ENCODE results near the gene SEC61B. TPM values are rescaled to one million over a fixed set of nuclear protein-coding genes. Genes with fewer than 3 reads are reported as not detected.

SEC61B gene
- total RNA-seq, 1 donor from 2014 or later = 80.8 TPM

- Histone ChIP-seq H3K36me3 (no peaks in the 10 kb centered on the region), H3K9me3 (no peaks in the 10 kb centered on the region), H3K4me1 (peaks cover 11% of the 10 kb centered on the region), H3K27me3 (no peaks in the 10 kb centered on the region), H3K27ac (no peak overlapping the region), H3K4me3 (no peak overlapping the region)
- intact Hi-C loops (cut with DNase I) = no loop called here
- TF ChIP-seq POLR2A (IDR thresholded peaks at IDR 0.05) (no peak), CTCF (IDR thresholded peaks at IDR 0.05) (no peak), POLR2AphosphoS5 (IDR thresholded peaks at IDR 0.05; ENCODE audit: insufficient read depth in 1 of 2, low read depth in 1 of 2) (no peak)
- no peak for DNase-seq (ENCODE audit: extremely low spot score in 2 of 2)
Observed at GRCh38 chr9:99182356-99182755, 39.7 kb upstream of the SEC61B start.

- H3K36me3 ChIP-seq = no peaks in the 10 kb centered on the region
- peaks cover 11% of the 10 kb centered on the region for H3K4me1 ChIP-seq
- H3K27me3 ChIP-seq = no peaks in the 10 kb centered on the region
- peak overlapping the region; percentile 66 for H3K27ac ChIP-seq
- intact Hi-C loops (cut with DNase I) = no loop called here
- no peak overlapping the region for H3K4me3 ChIP-seq
- DNase-seq (ENCODE audit: extremely low spot score in 2 of 2) = no peak
- no peak for TF ChIP-seq CTCF (IDR thresholded peaks at IDR 0.05)
- TF ChIP-seq POLR2A (IDR thresholded peaks at IDR 0.05) = no peak
- no peak for TF ChIP-seq POLR2AphosphoS5 (IDR thresholded peaks at IDR 0.05; ENCODE audit: insufficient read depth in 1 of 2, low read depth in 1 of 2)
- no peaks in the 10 kb centered on the region for H3K9me3 ChIP-seq
Observed at GRCh38 chr9:99183616-99184015, 38.5 kb upstream of the SEC61B start.

- no peaks in the 10 kb centered on the region for H3K9me3 ChIP-seq
- H3K4me3 ChIP-seq = no peak overlapping the region
- intact Hi-C loops (cut with DNase I) = no loop called here
- no peaks in the 10 kb centered on the region for H3K36me3 ChIP-seq
- no peak for DNase-seq (ENCODE audit: extremely low spot score in 2 of 2)
- TF ChIP-seq POLR2A (IDR thresholded peaks at IDR 0.05) (no peak), POLR2AphosphoS5 (IDR thresholded peaks at IDR 0.05; ENCODE audit: insufficient read depth in 1 of 2, low read depth in 1 of 2) (no peak), CTCF (IDR thresholded peaks at IDR 0.05) (no peak)
- peaks cover 11% of the 10 kb centered on the region for H3K4me1 ChIP-seq
- peak overlapping the region; percentile 66 for H3K27ac ChIP-seq
- H3K27me3 ChIP-seq = no peaks in the 10 kb centered on the region
Observed at GRCh38 chr9:99184110-99184474, 38.0 kb upstream of the SEC61B start.

GRCh38 chr9:99184475-99185347, 37.4 kb upstream of the SEC61B start:
- Histone ChIP-seq H3K9me3 (no peaks in the 10 kb centered on the region), H3K4me1 (peaks cover 11% of the 10 kb centered on the region), H3K27me3 (no peaks in the 10 kb centered on the region), H3K27ac (peak overlapping the region; percentile 66), H3K36me3 (no peaks in the 10 kb centered on the region), H3K4me3 (peak overlapping the region; percentile 18 to 39)
- intact Hi-C loops (cut with DNase I) = no loop called here
- DNase-seq (ENCODE audit: extremely low spot score in 2 of 2) = peak in 1 of 2 donors; percentile 92
- TF ChIP-seq CTCF (IDR thresholded peaks at IDR 0.05) (peak; percentile 79 to 91 (median 82)), POLR2AphosphoS5 (IDR thresholded peaks at IDR 0.05; ENCODE audit: insufficient read depth in 1 of 2, low read depth in 1 of 2) (no peak)

GRCh38 chr9:99185348-99185632, 36.8 kb upstream of the SEC61B start:
- intact Hi-C loops (cut with DNase I) = no loop called here
- no peak overlapping the region for H3K27ac ChIP-seq
- H3K9me3 ChIP-seq = no peaks in the 10 kb centered on the region
- no peaks in the 10 kb centered on the region for H3K27me3 ChIP-seq
- TF ChIP-seq POLR2AphosphoS5 (IDR thresholded peaks at IDR 0.05; ENCODE audit: insufficient read depth in 1 of 2, low read depth in 1 of 2) (no peak), POLR2A (IDR thresholded peaks at IDR 0.05) (no peak), CTCF (IDR thresholded peaks at IDR 0.05) (no peak)
- DNase-seq (ENCODE audit: extremely low spot score in 2 of 2) = no peak
- H3K4me1 ChIP-seq = peaks cover 11% of the 10 kb centered on the region
- H3K4me3 ChIP-seq = peak overlapping the region in 1 of 2 donors; percentile 39
- no peaks in the 10 kb centered on the region for H3K36me3 ChIP-seq
